GM10847 (cell line): Measurements from ENCODE around the gene CCDC78.

Source experiments
- POLR2A ChIP-seq: IDR thresholded peaks from 2 replicates; pipeline ENCODE4 v1.6.1; 2011; ENCODE audit not compliant: insufficient read length; ENCODE audit errors: extremely low read depth

CCDC78 gene

DNA sequence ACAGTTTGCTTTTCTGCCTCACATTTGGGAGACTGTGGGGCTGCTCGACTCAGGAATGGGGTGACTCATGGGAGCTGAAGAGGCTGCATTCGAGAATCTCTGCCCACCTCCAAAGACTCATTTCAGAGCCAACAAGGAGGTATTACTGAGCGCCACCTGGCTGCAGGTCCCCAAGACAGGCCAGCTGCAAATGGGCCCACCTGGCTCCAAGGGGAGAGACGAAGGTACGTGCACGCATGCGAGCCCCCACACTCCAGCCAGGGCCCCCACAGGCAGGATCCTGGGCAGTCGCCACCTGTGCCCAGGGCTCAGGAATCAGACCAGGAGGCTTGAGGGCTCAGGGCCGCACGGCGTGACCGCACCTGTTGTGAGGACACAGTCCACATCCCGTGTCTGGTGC is 6.7 kb upstream of the CCDC78 start:
- no peak for TF ChIP-seq POLR2A

DNA sequence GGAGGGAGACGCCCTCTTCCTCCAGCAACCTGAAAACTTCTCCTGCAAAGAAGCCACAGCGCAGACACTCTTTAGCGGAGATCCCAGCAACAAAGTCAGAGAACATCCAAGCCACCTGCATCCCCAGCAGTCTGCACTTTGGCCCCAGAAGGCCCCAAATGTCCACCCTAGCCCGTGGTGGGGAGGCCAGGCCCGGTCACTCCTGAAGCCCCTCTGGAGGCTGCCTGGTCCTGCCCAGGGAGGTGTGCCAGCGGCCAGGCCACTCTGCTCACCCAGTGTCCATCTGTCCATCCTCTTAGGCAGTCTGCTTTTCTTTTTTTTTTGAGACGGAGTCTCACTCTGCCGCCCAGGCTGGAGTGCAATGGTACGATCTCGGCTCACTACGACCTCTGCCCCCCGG is 6.1 kb upstream of the CCDC78 start:
- TF ChIP-seq POLR2A: no peak

DNA sequence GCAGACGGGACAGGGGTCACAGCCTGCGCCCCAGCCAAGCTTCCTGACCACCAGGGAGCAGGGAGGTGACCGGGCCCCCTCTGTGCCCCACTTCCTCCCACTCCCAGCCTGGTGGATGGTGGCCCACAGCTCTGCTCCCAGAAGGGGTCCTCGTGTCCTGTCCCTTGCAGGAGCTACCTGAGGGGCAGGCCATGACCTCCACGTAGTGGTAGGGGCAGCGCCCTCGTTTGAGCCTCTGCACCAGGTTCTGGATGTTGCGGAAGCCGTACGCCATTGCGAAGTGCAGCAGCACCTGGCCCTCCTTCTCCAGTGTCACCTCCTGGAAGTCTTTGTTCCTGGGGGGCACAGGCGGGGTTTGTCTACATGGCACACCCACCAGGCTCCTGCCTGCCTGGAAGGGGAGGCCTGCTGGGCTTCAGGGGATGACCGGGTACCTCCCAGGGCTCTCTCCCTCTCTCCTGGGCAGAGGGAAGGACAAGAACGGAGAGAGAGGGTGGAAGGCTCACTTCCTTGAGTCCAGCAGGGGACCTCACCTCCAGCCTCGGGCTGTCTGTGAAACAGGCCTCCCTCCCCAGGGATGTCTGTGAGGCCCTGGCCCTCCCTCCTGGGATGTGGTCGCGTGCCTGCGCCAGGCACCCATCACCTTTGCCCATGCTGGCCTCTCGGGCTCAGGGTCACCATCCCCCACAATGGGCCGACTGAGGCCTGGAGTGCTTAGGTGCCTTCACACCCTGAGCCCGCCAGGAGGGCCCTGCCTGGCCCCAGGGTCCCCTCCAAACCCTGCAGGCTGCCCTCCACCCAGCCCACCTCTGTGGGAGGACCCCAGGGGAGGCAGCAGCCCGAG is 4.6 kb upstream of the CCDC78 start:
- no peak for TF ChIP-seq POLR2A

DNA sequence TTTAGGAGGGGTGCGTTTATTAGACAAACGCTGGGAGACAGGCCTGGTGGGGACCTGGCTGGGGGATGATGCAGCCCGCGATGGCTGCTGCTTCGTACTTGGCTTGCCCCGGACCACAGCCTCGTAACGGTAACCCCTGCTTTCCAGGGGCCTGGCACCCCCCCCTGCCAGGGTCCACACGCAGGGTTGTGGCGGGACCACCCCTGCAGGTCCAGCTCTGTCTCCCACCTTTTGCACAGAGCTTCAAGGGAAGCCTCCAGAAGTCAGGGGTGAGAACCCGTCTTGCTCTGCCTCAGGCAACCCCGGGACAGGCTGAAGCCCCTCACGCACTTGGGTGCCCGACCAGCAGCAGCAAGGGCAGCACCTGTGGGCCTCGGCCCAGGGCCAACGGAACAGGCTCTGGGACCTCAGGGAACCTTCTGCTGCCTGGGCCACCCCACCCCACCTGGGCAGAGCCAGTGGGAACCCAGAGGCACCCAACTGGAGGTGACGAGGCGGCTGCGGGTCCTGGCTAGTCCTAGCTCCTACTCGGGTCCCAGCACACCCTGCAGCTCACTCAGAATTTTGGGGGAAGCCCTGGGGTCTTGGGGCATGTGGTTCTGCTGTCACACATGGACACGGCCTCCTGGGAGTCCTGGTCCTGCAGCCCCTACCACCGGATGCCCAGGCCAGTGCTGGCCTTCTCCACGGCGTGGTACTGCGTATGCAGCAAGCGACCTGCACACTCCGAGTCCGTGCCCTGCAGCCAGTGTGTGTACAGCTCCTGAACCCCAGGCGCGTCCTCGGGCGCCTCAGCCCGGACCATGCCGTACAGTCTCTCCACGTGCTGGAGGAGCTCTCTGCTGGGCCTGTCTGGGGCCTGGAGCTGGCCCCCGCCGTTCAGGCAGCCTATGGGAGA is 3.8 kb upstream of the CCDC78 start:
- TF ChIP-seq POLR2A: no peak

DNA sequence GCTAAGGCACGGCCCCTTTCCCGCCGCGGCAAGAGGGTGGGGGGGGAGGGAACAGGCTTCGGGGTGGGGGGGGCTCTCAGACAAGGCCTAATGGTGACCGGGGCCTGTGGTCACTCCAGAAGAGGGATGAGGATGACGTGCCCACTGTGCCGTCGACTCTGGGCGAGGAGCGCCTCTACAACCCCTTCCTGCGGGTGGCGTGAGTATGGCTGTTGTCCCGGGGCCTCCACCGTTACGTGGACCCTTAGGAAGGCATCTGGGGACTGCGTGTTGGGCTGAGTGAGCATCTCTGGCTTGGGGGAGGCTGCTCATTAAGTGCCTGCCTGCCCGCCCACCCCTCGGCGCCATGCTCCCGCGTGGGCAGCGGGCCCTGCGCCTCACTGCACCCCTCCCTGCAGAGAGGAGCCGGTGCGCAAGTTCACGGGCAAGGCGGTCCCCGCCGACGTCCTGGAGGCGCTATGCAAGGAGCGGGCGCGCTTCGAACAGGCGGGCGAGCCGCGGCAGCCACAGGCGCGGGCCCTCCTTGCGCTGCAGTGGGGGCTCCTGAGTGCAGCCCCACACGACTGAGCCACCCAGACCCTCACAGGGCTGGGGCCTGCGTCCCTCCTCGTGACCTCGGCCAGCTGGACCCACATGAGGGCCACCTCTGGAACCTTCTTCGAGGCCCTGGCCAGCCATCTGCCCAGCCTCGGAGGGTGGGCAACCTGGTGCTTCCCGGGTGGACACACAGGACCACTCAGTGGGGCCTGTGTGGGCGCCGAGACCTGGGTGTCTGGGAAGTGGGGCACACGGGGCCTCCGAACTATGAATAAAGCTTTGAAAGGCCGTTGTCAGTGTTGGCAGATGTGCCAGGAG is 2.9 kb upstream of the CCDC78 start:
- TF ChIP-seq POLR2A: no peak

DNA sequence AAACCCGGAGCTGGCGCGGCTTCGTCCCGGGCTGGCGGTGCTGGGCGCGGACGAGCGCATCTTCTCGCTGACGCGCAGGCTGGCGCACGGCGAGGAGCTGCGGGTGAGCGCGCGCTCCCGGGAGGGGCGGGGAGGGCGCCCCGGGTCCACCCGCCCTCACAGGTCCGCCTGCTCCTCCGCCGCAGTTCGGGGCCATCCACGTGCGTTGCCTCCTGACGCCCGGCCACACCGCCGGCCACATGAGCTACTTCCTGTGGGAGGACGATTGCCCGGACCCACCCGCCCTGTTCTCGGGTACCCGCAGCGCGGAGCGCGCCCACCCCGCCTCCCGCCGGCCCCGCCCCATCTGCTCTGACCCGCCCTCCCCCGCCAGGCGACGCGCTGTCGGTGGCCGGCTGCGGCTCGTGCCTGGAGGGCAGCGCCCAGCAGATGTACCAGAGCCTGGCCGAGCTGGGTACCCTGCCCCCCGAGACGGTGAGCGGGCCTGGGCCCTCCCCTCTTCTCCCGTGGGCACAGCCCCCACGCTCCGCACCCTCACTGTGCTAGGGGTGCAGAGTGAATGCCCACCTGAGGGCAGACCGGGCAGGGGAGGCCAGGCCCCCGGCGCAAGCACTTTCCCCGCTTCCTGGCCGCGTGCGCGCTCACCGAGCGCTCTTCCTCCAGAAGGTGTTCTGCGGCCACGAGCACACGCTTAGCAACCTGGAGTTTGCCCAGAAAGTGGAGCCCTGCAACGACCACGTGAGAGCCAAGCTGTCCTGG is 2.1 kb upstream of the CCDC78 start:
- no peak for TF ChIP-seq POLR2A

DNA sequence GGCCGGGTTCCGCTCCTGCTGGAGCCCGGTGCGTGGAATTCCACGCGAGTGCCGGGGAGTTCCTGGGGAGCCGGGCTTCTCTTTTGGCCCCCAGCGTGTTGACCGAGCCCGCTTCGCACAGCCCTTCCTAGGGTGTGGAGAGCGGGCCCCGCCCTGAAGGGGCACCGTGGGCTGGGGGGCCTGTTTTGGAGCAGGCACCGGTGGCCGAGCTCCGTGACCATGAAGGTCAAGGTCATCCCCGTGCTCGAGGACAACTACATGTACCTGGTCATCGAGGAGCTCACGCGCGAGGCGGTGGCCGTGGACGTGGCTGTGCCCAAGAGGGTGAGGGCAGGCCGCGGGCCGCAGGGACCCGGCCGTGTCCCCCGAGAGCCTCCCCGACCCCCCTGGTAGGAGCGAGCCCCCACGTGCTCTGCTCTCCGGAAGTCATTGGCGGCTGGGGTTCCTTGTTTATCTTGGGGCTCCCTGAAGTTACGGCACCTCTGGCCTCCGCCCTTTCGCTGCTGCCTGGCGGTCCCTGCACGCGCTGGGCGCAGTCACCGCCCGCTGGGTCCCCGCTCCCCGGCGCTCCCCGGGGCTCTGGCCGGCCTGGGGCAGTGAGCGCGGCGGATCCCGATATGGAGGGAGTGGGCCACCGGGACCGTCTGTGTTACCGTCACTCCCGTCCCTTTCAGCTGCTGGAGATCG is 1.2 kb upstream of the CCDC78 start:
- peak; percentile 9 for TF ChIP-seq POLR2A

DNA sequence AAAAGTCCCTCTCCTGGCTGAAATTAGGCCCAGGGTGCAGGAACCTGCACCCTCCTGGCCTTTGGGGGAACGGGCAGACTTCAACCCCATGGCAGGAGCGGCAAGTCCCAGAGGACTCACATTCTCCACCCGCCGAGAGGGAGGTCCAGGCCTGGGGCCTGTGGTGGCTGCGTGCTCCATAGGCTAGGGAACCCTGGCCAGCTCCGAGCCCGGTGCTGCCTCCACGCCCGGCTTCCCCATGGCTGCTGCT is 130 bp downstream of the CCDC78 start:
- no peak for TF ChIP-seq POLR2A

DNA sequence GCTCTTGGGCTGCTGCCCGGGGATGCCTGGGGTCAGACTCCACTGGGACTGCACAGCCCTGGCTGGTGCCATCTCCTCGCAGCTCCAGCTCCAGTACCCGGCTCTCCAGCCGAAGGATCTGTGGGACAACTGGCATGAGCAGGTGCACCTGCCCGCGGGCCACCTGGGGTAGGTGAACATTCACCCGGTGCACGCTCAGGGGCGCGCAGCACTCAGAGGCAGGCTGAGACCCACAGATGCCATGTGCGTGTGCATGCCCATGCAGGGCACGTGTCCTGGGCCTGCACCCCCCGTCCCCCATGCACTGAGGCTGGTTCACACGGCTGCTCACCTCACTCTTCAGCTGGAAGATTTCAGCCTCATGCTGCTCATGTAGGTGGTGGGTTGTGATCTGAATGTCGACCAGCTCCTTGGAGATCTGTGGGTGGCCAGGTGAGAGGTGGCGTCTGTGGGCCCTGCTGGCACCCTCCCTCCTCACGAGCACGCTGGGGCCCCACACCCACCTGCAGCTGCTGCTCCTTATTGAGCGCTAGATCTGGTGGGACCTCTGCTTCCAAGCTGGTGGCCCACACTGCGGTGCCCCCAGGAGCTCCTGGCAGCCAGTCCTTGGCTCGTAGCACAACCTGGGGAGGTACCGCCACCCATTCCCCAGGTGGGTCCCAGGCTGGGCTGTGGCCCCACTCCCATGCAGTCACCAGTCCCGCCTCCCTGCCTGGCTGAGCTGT is 618 bp downstream of the CCDC78 start:
- TF ChIP-seq POLR2A: no peak

DNA sequence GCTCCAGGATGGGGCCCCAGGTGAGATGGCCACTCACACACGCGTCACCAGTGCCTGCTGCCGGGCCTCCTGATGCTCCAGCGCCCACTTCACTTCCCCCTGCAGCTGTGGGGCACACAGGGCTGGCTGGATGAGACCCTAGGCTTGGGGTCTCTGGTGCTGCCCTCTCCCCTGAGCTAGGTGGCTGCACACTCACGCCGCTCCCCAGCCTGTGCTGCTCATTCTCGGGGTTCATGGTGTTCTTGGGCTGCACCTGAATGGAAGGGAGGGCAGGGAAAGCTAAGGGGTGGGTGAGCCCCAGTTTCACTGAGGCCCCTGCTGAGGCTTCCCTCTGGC is 1.2 kb downstream of the CCDC78 start:
- TF ChIP-seq POLR2A: no peak

DNA sequence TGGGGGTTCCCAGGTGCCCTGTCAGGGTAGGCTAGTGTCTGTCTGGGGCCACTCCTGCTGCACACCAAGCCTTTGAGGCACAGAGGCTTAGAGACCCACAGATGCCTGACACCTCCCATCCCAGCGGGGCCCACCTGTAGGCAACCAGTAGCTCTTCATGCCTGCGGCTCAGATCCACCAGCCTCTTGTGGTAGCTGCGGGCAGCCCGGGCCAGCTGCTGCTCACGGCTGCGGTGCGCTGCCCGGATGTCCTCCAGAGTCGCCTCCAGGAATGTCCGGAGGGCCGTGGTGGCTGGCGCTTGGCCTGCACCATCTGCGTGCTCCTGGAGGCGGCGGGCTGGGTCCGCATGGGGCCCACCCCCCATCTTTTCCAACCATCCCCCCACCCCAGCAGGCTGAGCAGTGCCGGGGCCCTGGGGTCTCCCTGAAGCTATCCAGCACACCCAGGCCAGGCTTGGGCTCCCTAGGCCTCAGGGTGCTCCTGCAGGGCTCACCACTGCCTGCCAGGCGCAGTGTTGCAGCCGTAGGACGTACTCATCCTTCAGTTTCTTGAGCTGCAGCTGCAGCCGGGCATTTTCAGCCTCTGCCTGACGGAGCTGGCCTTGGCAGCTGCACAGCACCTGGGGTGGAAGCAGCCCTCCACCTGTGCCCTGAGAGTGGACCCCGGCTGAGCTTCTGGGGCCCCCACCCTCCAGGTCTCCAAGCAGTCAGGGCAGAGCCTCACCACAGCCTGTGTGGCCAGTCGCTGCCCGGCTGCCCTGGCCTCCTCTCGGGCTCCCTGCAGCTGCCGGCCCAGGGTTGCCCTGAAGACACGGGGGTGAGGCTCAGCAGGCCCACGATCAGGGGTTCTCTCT is 1.8 kb downstream of the CCDC78 start:
- no peak for TF ChIP-seq POLR2A

DNA sequence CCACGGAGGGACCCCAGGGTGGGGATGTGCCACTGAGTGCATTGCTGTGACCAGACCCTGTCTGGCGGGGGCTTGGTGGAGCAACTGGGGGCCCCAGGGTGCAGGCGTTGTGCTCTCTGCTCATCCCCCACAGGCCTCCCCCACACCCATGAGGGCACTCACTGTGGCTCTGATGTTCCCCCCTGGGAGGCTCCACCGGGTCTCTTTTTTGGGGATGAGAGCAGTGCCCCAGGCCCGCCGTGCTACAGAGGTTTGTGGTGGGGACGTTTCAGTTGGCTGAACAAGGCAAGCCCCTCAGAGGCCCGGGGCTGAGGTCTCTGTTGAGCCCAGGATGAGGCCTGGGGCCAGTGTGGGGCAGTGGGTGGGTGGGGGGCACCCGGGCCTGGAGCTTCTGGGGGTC is 2.5 kb downstream of the CCDC78 start:
- no peak for TF ChIP-seq POLR2A

DNA sequence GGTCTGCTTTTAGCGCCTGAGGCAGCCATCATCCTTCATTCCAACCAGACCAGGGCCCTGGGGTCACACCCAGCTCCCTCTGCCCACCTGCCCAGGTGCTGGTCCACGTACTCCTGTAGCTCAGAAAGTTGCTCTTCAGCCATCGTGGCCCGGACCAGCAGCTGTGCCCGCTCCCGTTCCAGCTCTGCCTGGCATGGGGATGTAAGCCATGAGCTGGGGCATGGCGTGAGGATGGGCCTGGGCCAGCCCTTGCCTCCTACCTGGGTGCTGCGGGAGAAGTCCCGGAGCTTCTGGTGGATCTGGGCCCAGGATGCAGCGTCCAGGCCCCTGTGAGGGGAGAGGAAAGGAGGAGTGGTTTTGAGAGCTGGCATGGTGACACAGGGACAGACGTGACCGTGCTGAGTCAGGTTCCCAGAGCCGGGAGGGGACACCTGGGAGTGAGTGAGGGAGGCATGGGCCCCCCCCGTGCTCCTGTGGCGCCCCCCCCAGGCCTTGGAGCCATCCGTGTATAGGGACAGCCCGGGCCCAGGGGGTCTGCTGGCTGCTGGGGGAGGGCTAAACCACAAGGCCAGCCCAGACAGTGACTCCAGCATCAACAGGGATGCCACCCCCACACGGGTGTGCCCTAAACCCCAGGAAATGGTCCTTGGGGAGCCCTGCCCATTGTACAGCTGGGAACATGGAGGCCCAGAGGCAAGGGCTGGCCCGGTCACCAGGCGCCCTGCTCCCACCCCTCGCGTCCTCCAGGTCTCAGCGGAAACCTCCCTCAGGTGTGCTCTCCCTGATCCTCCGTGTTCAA is 3.2 kb downstream of the CCDC78 start:
- no peak for TF ChIP-seq POLR2A
